ENCODE measurements around the gene ASAP3. TPM values are rescaled to one million over a fixed set of nuclear protein-coding genes. Genes with fewer than 3 reads are reported as not detected.

Gene ASAP3
- total RNA-seq, 4 donors from 2014 or later, result 68.7 to 130 (median 88.5) TPM

DNA sequence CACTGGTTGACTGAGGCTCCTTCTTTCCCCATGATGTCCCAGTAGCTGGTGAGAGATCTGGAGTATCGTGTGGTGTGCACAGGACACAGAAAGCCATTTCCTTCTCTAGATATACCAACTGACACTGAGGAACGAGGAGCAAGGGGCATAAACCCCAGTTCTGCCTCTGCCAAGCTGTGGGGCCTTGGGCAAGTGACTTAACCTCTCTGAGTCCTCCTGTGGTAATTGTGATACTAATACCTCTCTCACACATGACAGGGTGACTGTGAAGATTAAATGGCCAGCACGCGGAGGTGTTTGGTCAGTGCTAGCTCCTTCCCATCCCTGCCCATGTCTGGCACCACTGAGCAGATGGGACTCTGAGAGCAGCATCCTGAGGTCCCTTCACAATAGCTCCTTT lies 33.1 kb downstream of the ASAP3 start:
- TF ChIP-seq POLR2AphosphoS5 (IDR thresholded peaks at IDR 0.05) (no peak), POLR2A (IDR thresholded peaks at IDR 0.05) (no peak), EP300 (IDR thresholded peaks at IDR 0.05) (no peak)
- TF ChIP-seq, protein P1, sequence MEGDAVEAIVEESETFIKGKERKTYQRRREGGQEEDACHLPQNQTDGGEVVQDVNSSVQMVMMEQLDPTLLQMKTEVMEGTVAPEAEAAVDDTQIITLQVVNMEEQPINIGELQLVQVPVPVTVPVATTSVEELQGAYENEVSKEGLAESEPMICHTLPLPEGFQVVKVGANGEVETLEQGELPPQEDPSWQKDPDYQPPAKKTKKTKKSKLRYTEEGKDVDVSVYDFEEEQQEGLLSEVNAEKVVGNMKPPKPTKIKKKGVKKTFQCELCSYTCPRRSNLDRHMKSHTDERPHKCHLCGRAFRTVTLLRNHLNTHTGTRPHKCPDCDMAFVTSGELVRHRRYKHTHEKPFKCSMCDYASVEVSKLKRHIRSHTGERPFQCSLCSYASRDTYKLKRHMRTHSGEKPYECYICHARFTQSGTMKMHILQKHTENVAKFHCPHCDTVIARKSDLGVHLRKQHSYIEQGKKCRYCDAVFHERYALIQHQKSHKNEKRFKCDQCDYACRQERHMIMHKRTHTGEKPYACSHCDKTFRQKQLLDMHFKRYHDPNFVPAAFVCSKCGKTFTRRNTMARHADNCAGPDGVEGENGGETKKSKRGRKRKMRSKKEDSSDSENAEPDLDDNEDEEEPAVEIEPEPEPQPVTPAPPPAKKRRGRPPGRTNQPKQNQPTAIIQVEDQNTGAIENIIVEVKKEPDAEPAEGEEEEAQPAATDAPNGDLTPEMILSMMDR (IDR thresholded peaks at IDR 0.05), result no peak
- DNase-seq (ENCODE audit: low spot score in 2 of 2), result no peak
- Histone ChIP-seq H3K27me3 (no peaks in the 10 kb centered on the region), H3K36me3 (peaks cover 9% of the 10 kb centered on the region), H3K9me3 (no peaks in the 10 kb centered on the region), H3K4me3 (no peak overlapping the region), H3K4me1 (peaks cover 68% of the 10 kb centered on the region), H3K27ac (peak overlapping the region; percentile 87)
- WGBS, result 81% methylated on average over 4 of the region's 4 CpGs

DNA sequence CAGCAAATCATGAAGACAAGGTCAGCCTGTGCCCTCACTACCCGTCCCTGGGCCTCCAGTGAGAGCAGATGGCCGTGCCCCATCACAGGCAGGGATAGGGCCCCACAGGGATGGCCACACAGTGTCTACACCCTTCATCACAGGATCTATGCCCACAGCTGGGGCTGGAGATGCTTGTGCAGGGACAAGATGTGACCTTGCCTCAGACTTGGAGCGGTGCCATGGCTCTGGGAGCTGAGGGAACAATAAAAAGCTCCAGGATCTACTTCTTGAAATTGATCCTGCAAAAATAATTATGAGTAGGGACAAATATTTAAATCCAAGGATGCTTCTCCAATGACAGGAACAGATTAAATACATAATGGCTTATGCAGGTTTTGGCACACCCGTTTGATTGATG lies 34.0 kb downstream of the ASAP3 start:
- H3K4me3 ChIP-seq, result no peak overlapping the region
- H3K4me1 ChIP-seq, result peaks cover 77% of the 10 kb centered on the region
- H3K36me3 ChIP-seq, result peaks cover 6% of the 10 kb centered on the region
- WGBS, result 69% methylated on average over 4 of the region's 4 CpGs
- peak; percentile 91 to 92 for DNase-seq (ENCODE audit: low spot score in 2 of 2)
- no peaks in the 10 kb centered on the region for H3K9me3 ChIP-seq
- peak overlapping the region; percentile 79 for H3K27ac ChIP-seq
- H3K27me3 ChIP-seq, result no peaks in the 10 kb centered on the region
- TF ChIP-seq POLR2AphosphoS5 (IDR thresholded peaks at IDR 0.05) (peak in 2 of 3 donors; percentile 39 to 40), EP300 (IDR thresholded peaks at IDR 0.05) (no peak)

- H3K27me3 ChIP-seq, result no peaks in the 10 kb centered on the region
- peak overlapping the region; percentile 79 for H3K27ac ChIP-seq
- no peak for DNase-seq (ENCODE audit: low spot score in 2 of 2)
- 46% methylated on average over 3 of the region's 6 CpGs for WGBS
- no peaks in the 10 kb centered on the region for H3K9me3 ChIP-seq
- H3K4me1 ChIP-seq, result peaks cover 80% of the 10 kb centered on the region
- no peak for TF ChIP-seq POLR2A (IDR thresholded peaks at IDR 0.05)
- no peak for TF ChIP-seq EP300 (IDR thresholded peaks at IDR 0.05)
- TF ChIP-seq, protein P1 (IDR thresholded peaks at IDR 0.05), result no peak
- TF ChIP-seq POLR2AphosphoS5 (IDR thresholded peaks at IDR 0.05), result no peak
- no peaks in the 10 kb centered on the region for H3K36me3 ChIP-seq
- no peak overlapping the region for H3K4me3 ChIP-seq
Measured at GRCh38 chr1:23449306-23449705, 34.7 kb downstream of the ASAP3 start.

- no peak for DNase-seq (ENCODE audit: low spot score in 2 of 2)
- Histone ChIP-seq H3K36me3 (no peaks in the 10 kb centered on the region), H3K9me3 (no peaks in the 10 kb centered on the region), H3K4me3 (no peak overlapping the region), H3K27me3 (no peaks in the 10 kb centered on the region), H3K27ac (peak overlapping the region; percentile 79), H3K4me1 (peaks cover 84% of the 10 kb centered on the region)
- TF ChIP-seq EP300 (IDR thresholded peaks at IDR 0.05) (no peak), POLR2AphosphoS5 (IDR thresholded peaks at IDR 0.05) (no peak), POLR2A (IDR thresholded peaks at IDR 0.05) (no peak)
- TF ChIP-seq, protein P1 (IDR thresholded peaks at IDR 0.05), result no peak
- 72% methylated on average over 1 of the region's 1 CpG for WGBS
Measured at GRCh38 chr1:23448846-23449245, 35.1 kb downstream of the ASAP3 start.

DNA sequence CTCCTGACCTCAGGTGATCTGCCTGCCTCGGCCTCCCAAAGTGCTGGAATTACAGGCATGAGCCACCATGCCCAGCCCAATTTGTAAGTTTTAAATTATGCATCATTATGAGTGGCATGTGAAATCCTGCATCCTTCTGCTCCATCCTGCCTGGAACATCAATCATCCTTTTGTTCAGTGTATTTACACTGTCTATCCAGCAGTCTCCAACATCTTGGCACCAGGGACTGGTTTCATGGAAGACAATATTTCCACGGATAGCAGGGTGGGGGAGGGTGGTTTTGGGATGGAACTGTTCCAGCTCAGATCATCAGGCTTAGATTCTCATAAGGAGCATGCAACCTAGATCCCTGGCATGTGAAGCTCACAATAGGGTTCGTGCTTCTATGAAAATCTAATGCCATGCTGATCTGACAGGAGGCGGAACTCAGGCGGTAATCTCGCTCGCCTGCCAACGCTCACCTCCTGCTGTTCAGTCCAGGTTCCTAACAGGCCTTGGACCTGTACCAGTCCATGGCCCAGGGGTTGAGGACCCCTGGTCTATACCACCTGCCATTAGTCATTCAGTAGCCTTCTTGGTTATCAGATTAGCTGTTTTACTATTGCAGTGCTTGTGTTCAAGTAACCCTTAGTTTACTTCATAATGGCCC lies 37.2 kb downstream of the ASAP3 start:
- Histone ChIP-seq H3K4me3 (no peak overlapping the region), H3K4me1 (peaks cover 82% of the 10 kb centered on the region), H3K36me3 (no peaks in the 10 kb centered on the region), H3K27ac (peak overlapping the region; percentile 52), H3K27me3 (no peaks in the 10 kb centered on the region), H3K9me3 (no peaks in the 10 kb centered on the region)
- 35% methylated on average over 8 of the region's 8 CpGs for WGBS
- TF ChIP-seq POLR2A (IDR thresholded peaks at IDR 0.05) (no peak), EP300 (IDR thresholded peaks at IDR 0.05) (no peak), POLR2AphosphoS5 (IDR thresholded peaks at IDR 0.05) (peak in 1 of 3 donors; percentile 16)
- TF ChIP-seq, protein P1 (IDR thresholded peaks at IDR 0.05), result peak in 1 of 2 donors; percentile 9
- DNase-seq (ENCODE audit: low spot score in 2 of 2), result no peak
